Memory B cell (primary cell): Measurements from ENCODE around the gene GALNT12.

Experiments
- ATAC-seq: fragments of 150-1000 bp; cut with Tn5 transposase; 2 replicates; pipeline ENCODE4 v1.10.0; 2021; ENCODE audit warnings: low read depth, mild to moderate bottlenecking, moderate library complexity
- DNase-seq, 2 donors: peaks; one replicate each; pipeline ENCODE4 v3.0.0; 2022; ENCODE audit warnings: low spot score in 2 of 2
- H3K27ac Mint-ChIP-seq: one replicate; pipeline ENCODE4 v1.8.0; 2022; ENCODE audit warnings: mild to moderate bottlenecking, moderate library complexity, mixed read lengths
- H3K27me3 Mint-ChIP-seq: one replicate; pipeline ENCODE4 v1.8.0; 2022; ENCODE audit warnings: mixed read lengths
- H3K36me3 Mint-ChIP-seq: one replicate; pipeline ENCODE4 v1.8.0; 2022; ENCODE audit warnings: mild to moderate bottlenecking, mixed read lengths
- H3K4me1 Mint-ChIP-seq: one replicate; pipeline ENCODE4 v1.8.0; 2022; ENCODE audit warnings: mixed read lengths
- H3K4me3 Mint-ChIP-seq: one replicate; pipeline ENCODE4 v1.8.0; 2022; ENCODE audit warnings: mild to moderate bottlenecking, moderate library complexity, mixed read lengths
- H3K9me3 Mint-ChIP-seq: one replicate; pipeline ENCODE4 v1.8.0; 2022; ENCODE audit warnings: mixed read lengths

GALNT12 gene

DNA sequence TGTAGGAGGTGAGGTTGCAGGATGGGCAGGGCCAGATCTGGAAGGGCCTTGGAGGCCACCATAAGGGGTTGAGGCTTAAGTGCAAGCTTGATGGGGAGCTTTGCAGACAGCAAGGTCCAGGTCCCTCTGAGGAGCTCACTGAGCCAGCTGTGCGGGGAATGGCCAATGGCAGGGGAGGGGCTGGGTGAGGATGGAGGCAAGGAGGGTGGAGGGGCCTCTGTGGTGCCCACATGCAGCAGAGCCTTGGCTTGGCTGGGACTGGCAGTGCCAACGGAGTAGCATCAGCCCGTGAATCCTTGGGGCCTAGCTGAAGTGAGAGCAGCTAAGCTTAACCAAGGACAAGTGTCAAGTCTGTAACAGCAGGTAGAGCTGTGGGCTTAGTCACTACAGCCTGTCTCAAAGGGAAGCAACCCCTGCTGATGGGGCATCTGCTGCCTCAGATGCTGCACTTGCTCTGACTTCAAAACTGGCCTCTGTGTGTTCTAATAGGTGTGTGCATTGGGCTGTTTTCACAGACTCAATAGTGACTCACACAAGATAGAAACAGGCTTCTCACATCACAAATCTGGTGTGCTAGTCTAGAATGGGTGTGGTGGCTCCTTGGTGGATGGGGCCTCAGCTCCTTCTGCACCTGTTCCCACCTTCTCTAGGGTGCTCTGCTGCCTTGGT, 16.3 kb downstream of the GALNT12 start:
- ATAC-seq (no peak), DNase-seq (no peak)
- Mint-ChIP-seq H3K4me1 (no peaks in the 10 kb centered on the region), H3K27me3 (no peaks in the 10 kb centered on the region), H3K9me3 (no peaks in the 10 kb centered on the region), H3K36me3 (peaks cover 7% of the 10 kb centered on the region), H3K4me3 (no peak overlapping the region), H3K27ac (no peak overlapping the region)

DNA sequence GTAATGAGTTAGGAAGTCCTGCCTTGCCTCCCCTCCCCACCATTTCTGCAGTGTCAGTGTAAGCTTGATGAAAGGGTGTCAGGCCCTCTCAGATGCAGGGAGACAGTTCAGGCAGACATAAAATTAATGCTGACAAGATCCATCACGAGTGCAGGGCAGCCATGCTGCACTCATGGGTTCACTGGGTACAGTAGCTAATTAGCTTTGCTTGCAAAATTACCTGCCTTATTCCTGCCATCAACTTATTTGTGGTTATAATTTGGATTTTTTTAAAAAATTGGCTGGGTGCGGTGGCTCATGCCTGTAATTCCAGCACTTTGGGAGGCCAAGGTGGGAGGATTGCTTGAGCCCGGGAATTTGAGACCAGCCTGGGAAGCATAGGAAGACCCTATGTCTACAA, 17.9 kb downstream of the GALNT12 start:
- Mint-ChIP-seq H3K27me3 (no peaks in the 10 kb centered on the region), H3K4me3 (no peak overlapping the region), H3K27ac (no peak overlapping the region), H3K9me3 (no peaks in the 10 kb centered on the region), H3K4me1 (no peaks in the 10 kb centered on the region), H3K36me3 (peaks cover 12% of the 10 kb centered on the region)
- ATAC-seq (no peak), DNase-seq (no peak)

DNA sequence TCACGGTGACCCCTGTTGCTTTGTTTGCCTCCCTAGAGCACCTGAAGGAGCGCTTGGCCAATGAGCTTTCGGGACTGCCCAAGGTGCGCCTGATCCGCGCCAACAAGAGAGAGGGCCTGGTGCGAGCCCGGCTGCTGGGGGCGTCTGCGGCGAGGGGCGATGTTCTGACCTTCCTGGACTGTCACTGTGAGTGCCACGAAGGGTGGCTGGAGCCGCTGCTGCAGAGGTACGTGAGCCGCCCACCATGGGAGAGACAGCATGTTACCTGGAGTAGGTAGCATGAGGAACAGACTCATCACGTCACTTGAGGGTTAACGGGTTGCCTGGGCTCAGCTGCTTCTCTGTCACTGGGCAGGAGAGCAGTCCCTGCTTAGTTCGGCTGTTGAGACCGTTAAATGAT, 19.2 kb downstream of the GALNT12 start:
- no peaks in the 10 kb centered on the region for H3K27me3 Mint-ChIP-seq
- no peaks in the 10 kb centered on the region for H3K4me1 Mint-ChIP-seq
- DNase-seq (no peak), ATAC-seq (no peak)
- H3K36me3 Mint-ChIP-seq, result peaks cover 12% of the 10 kb centered on the region
- no peaks in the 10 kb centered on the region for H3K9me3 Mint-ChIP-seq
- H3K4me3 Mint-ChIP-seq, result no peak overlapping the region
- no peak overlapping the region for H3K27ac Mint-ChIP-seq

DNA sequence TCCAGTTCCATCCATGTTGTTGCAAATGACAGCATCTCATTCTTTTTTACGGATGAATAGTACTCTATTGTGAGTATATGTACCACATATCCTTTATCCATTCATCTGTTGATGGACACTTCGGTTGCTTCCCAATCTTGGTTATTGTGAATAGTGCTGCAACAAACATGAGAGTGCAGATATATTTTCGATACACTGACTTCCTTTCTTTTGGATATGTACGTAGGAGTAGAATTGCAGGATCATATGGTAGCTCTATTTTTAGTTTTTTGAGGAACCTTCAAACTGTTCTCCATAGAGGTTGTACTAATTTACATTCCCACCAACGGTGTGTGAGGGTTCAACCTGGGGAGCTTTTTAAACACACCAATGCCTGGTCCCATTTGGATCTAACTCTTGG, 22.3 kb downstream of the GALNT12 start:
- no peaks in the 10 kb centered on the region for H3K9me3 Mint-ChIP-seq
- H3K4me1 Mint-ChIP-seq, result no peaks in the 10 kb centered on the region
- peaks cover 13% of the 10 kb centered on the region for H3K36me3 Mint-ChIP-seq

DNA sequence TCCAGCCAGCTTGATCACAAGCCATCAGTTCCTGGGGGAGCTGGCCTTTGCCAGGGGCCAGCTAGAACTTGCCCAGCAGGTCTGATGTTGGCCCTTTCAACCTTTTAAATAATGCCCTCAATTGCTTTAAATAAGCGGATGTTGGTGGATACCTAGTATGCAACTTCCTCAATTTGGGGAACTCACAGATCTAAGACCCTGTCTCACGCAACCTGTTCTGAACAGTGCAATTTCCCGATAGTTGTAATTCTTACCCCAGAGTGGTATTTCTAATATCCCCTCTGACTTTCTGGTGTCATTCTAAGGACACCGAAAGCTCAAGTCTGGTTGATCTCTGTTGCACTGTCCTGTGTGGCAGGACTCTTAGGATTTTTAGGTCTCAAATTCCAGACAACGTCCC, 23.1 kb downstream of the GALNT12 start:
- H3K27me3 Mint-ChIP-seq, result no peaks in the 10 kb centered on the region
- no peak overlapping the region for H3K27ac Mint-ChIP-seq
- no peak overlapping the region for H3K4me3 Mint-ChIP-seq
- ATAC-seq (no peak), DNase-seq (no peak)
- peaks cover 13% of the 10 kb centered on the region for H3K36me3 Mint-ChIP-seq
- no peaks in the 10 kb centered on the region for H3K9me3 Mint-ChIP-seq
- no peaks in the 10 kb centered on the region for H3K4me1 Mint-ChIP-seq

More for the DNA sequence above, 22.3 kb downstream of the GALNT12 start:
- H3K27ac Mint-ChIP-seq, result no peak overlapping the region
- H3K27me3 Mint-ChIP-seq, result no peaks in the 10 kb centered on the region
- ATAC-seq, result no peak
- no peak for DNase-seq
- H3K4me3 Mint-ChIP-seq, result no peak overlapping the region

DNA sequence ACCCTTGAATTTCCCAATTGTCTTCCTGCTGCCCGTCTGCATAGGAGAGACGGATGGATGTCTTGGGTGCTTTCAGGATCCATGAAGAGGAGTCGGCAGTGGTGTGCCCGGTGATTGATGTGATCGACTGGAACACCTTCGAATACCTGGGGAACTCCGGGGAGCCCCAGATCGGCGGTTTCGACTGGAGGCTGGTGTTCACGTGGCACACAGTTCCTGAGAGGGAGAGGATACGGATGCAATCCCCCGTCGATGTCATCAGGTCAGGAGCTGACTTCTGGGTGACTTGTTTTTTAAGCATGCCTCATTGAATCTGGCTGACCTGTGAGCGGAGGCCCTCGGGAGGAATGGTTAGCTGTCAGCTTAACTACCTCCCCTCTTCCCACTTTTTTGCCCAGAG, 24.2 kb downstream of the GALNT12 start:
- DNase-seq (no peak), ATAC-seq (no peak)
- Mint-ChIP-seq H3K9me3 (no peaks in the 10 kb centered on the region), H3K4me3 (no peak overlapping the region), H3K27me3 (no peaks in the 10 kb centered on the region), H3K27ac (no peak overlapping the region), H3K36me3 (peaks cover 15% of the 10 kb centered on the region), H3K4me1 (no peaks in the 10 kb centered on the region)

DNA sequence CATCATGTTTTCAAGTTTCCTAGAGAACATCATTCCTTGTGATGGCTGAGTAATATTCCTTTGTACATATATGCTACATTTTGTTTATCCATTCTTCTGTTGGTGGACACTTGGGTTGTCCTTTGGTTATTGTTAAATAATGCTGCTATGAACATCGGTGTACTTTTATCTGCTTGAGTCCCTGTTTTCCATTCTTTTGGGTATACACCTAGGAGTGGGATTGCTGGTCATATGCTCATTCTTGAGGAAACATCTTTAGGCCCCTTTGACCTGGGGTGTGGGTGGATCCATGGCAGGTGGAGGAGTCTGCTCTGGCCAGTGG, 25.3 kb downstream of the GALNT12 start:
- no peak for ATAC-seq
- no peaks in the 10 kb centered on the region for H3K27me3 Mint-ChIP-seq
- H3K27ac Mint-ChIP-seq, result no peak overlapping the region

DNA sequence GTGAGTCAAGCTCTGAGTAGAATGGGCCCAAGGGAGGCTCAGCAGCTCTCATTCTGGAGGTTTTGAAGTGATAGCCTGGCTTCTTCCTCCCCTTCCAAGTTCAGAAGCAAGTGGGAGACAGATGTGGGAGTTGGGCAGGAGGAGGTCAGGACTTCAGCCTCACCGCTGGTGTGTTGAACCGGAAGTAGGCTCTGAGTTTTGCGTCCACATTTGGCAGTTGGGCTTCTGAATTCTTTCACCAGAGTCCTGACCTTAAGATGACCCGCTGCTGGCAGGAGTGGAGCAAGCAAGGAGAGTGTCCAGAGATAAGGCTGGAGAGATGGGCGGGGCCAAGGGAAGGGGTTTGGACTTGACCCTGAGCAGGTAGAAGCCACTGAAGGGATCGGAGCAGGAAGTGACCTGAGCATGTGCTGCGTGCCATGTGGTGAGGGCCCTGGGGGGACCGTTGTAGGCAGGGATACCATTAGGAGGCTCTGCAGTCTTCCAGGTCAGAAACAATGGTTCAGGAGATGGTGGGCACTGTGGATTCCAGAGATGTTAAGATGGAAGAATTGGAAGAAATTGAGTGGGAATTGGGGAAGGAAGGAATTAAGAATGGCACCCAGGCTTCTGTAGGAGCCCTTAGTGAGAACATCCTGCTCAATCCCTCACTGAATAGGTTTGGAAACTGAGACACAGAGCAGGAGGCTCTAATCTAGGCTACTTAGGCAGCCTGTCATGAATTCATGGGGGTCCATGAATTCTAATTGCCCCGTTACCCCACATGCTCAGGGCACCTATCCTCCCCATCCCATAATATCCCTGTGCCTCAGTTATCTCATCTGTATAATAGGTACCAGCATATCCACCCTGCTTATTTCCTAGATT, 25.9 kb downstream of the GALNT12 start:
- H3K36me3 Mint-ChIP-seq, result peaks cover 15% of the 10 kb centered on the region
- H3K27me3 Mint-ChIP-seq, result no peaks in the 10 kb centered on the region
- ATAC-seq (no peak), DNase-seq (no peak)
- no peak overlapping the region for H3K27ac Mint-ChIP-seq
- no peaks in the 10 kb centered on the region for H3K4me1 Mint-ChIP-seq
- no peaks in the 10 kb centered on the region for H3K9me3 Mint-ChIP-seq
- H3K4me3 Mint-ChIP-seq, result no peak overlapping the region

More for the DNA sequence above, 25.3 kb downstream of the GALNT12 start:
- Mint-ChIP-seq H3K36me3 (peaks cover 14% of the 10 kb centered on the region), H3K4me1 (no peaks in the 10 kb centered on the region), H3K9me3 (no peaks in the 10 kb centered on the region), H3K4me3 (no peak overlapping the region)
- DNase-seq, result no peak

DNA sequence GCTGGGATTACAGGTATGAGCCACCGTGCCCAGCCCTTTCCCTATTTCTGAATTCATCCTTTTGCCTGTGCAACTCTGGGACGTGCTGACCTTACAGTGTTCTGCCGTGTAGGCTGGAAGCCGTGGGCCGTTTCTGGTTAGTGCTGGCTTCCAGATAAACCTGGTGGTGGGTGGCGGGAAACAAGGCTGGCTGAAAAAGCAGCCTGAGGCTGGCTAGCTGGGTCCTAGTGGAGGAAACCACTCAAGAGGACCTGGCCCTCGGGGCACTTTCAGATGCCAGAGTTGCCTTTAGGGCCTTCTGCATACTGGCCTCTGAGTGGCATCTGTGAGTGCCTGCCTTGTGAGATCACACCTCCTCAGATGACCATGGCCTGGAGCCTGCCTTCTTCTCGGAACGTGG, 26.9 kb downstream of the GALNT12 start:
- Mint-ChIP-seq H3K27ac (no peak overlapping the region), H3K27me3 (no peaks in the 10 kb centered on the region), H3K4me3 (no peak overlapping the region), H3K9me3 (no peaks in the 10 kb centered on the region), H3K36me3 (peaks cover 18% of the 10 kb centered on the region), H3K4me1 (no peaks in the 10 kb centered on the region)
- DNase-seq (no peak), ATAC-seq (no peak)

DNA sequence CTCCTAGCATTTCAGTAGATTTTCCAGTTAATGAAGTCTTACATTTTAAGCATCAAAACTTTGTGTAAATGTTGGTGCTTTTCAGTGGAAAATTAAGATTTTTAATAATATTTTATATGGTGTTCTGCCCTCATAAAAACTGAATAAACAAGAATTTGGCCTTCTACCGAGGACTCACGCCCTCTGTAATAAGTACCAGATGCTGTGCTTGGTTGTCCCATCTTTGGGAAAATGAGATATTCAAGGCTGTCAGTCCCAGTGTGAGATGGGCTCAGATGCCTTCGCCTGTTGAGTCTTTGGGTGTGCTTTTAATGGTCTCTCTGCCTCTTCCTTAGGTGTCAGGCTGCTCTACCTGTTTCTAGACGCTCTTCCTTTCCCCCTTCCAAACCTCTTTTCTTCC, 28.7 kb downstream of the GALNT12 start:
- no peaks in the 10 kb centered on the region for H3K4me1 Mint-ChIP-seq
- DNase-seq (no peak), ATAC-seq (no peak)
- no peak overlapping the region for H3K4me3 Mint-ChIP-seq
- no peaks in the 10 kb centered on the region for H3K27me3 Mint-ChIP-seq
- H3K36me3 Mint-ChIP-seq, result peaks cover 17% of the 10 kb centered on the region
- H3K9me3 Mint-ChIP-seq, result no peaks in the 10 kb centered on the region
- H3K27ac Mint-ChIP-seq, result no peak overlapping the region

DNA sequence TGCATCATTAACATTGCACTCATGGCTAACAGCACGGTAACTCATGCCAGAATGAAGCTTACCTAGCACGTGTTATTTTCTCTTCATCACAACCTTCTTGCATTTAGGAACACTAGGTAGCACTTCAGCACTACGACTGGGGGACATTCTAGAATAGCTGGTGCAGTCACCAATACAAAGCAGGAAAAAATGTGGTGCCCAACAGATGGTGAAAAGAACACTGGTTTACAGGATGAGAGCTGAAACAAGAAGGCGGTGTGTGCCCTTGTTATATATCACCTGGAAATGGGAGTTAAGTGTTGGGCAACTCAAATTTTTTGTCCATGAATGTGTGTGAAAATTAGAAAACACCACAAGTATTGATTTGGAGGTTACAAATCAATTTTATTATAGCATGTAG, 30.0 kb downstream of the GALNT12 start:
- no peaks in the 10 kb centered on the region for H3K9me3 Mint-ChIP-seq
- H3K4me3 Mint-ChIP-seq, result no peak overlapping the region
- DNase-seq, result no peak
- no peak for ATAC-seq
- no peak overlapping the region for H3K27ac Mint-ChIP-seq
- H3K4me1 Mint-ChIP-seq, result no peaks in the 10 kb centered on the region
- H3K36me3 Mint-ChIP-seq, result peaks cover 16% of the 10 kb centered on the region
- no peaks in the 10 kb centered on the region for H3K27me3 Mint-ChIP-seq

DNA sequence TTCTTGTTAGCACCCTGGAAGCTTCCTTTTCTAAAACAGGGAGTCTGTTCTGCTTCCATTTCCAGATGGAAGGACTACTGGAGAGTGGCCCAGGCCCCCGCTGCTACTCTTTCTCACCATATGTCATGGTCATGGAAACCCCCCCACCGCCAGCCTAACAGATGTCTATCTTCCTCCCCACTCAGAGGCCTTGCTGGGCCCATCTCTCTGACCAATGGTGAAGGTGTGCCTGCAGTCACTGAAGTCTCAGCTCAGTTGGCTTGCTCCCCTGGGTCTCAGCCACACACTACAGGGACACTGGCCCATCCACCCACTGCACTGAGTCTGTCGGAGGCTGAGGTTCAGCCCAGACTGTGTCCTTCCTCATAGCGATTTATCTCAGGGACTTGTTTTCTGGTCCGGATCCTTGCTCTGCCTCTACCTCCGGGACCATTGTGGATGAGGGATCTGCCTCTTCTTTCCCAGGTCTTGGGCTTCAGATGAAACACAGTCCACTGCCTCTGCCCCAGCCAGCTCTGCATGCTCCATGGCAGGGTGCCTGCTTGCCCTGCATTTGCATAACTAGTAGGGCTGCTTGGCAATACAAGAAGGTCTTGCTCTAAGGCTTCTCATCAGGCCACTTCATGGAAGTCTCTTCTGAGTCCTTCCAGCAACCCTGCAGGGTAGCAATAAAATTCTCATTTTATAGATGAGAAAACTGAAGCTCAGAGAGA, 30.8 kb downstream of the GALNT12 start:
- no peaks in the 10 kb centered on the region for H3K27me3 Mint-ChIP-seq
- no peak overlapping the region for H3K27ac Mint-ChIP-seq
- no peaks in the 10 kb centered on the region for H3K4me1 Mint-ChIP-seq
- H3K9me3 Mint-ChIP-seq, result no peaks in the 10 kb centered on the region
- H3K4me3 Mint-ChIP-seq, result no peak overlapping the region
- DNase-seq (no peak), ATAC-seq (no peak)
- peaks cover 15% of the 10 kb centered on the region for H3K36me3 Mint-ChIP-seq

DNA sequence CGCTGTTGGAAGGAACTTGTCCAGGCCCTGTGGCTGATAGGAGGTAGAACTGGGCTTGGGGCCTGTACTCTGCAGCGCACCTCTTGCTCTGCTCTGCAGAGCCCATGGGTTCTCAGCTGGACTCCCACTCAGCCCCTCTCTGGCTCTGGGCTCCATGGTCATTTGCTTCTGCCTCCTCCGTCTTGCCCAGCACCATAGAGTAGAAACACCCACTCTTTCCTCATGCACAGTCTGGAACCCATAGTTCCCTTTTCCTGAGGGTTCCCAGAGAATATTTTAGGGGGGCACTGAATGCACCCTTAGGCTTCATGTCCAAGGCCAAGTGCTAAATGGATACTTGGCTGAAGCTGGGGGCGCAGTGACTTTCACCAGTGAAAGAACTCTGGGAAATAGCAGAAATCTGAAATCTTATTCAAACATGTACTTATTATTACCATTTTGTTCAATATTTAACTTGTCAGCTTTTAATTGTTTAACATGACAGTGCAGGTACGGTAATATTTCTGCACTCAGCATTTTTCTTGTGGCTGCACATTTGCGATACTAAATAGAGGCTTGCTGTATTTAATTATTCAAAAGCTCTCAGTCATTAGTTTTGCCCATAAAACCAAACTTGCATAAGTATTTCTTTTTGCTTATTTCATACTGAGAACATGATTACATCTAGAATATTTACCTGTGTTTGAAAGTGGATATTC, 31.5 kb downstream of the GALNT12 start:
- H3K9me3 Mint-ChIP-seq, result no peaks in the 10 kb centered on the region
- no peaks in the 10 kb centered on the region for H3K27me3 Mint-ChIP-seq
- no peak overlapping the region for H3K4me3 Mint-ChIP-seq
- H3K27ac Mint-ChIP-seq, result no peak overlapping the region
- ATAC-seq (no peak), DNase-seq (no peak)
- no peaks in the 10 kb centered on the region for H3K4me1 Mint-ChIP-seq
- H3K36me3 Mint-ChIP-seq, result peaks cover 15% of the 10 kb centered on the region

DNA sequence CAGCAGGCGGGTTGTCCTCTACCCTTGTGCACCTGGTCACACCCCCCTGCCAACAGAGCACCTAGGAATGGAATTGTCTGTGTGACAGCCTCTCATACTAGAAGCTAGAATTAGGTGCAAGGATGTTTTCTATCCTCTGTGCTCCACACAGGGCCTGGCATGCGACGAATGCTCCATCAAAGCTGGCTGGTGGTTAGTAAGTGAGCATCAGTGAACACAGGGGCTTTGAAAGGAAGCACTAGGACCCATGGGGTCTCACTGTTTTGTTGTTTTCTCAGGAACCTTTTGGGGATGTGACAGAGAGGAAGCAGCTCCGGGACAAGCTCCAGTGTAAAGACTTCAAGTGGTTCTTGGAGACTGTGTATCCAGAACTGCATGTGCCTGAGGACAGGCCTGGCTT, 32.3 kb downstream of the GALNT12 start:
- peaks cover 14% of the 10 kb centered on the region for H3K36me3 Mint-ChIP-seq
- H3K27me3 Mint-ChIP-seq, result no peaks in the 10 kb centered on the region
- ATAC-seq (no peak), DNase-seq (no peak)
- no peaks in the 10 kb centered on the region for H3K9me3 Mint-ChIP-seq
- no peak overlapping the region for H3K4me3 Mint-ChIP-seq
- no peaks in the 10 kb centered on the region for H3K4me1 Mint-ChIP-seq
- H3K27ac Mint-ChIP-seq, result no peak overlapping the region
